Calu3 (cell line): ENCODE measurements around the gene PDE3B. TPM values are rescaled to one million over a fixed set of nuclear protein-coding genes. Genes with fewer than 3 reads are reported as not detected.
"Not testable (repeated sequence)": the region's sequence is repeated elsewhere in the genome, so short reads cannot be mapped to it uniquely, and the experiment has no call there.

Source experiments
- BruUV-seq: library from RNA; stranded (reverse); fragments of 400-500 nt; replicated peaks from 2 replicates; lab custom pipeline; 2021; lab: Mats Ljungman, UMichigan
- CTCF ChIA-PET: fragments of 300-600 bp; sonication (Branson Sonifier 250); formaldehyde crosslinking; loops from one replicate; lab custom pipeline; 2022; ENCODE audit warnings: antibody characterized with exemption; lab: Charles Lee
- DNase-seq: peaks from one replicate; pipeline ENCODE4 v3.0.0; 2022
- H3K27ac Mint-ChIP-seq: one replicate; pipeline ENCODE4 v1.8.0; 2022; ENCODE audit warnings: mixed read lengths; ENCODE audit not compliant: unreplicated experiment
- H3K27me3 Mint-ChIP-seq: one replicate; pipeline ENCODE4 v1.8.0; 2022; ENCODE audit warnings: mixed read lengths; ENCODE audit not compliant: unreplicated experiment
- H3K36me3 Mint-ChIP-seq: one replicate; pipeline ENCODE4 v1.8.0; 2022; ENCODE audit warnings: mild to moderate bottlenecking, moderate library complexity, mixed read lengths; ENCODE audit not compliant: insufficient read depth, unreplicated experiment
- H3K4me1 Mint-ChIP-seq: one replicate; pipeline ENCODE4 v1.8.0; 2022; ENCODE audit warnings: mild to moderate bottlenecking, low read depth, mixed read lengths; ENCODE audit not compliant: unreplicated experiment
- H3K4me3 Mint-ChIP-seq: one replicate; pipeline ENCODE4 v1.8.0; 2022; ENCODE audit warnings: mild to moderate bottlenecking, low read depth, moderate library complexity, mixed read lengths; ENCODE audit not compliant: unreplicated experiment
- H3K9me3 Mint-ChIP-seq: one replicate; pipeline ENCODE4 v1.8.0; 2022; ENCODE audit warnings: low read depth, mixed read lengths; ENCODE audit not compliant: unreplicated experiment
- CTCF ChIP-seq: fragments of 200-600 bp; IDR thresholded peaks from one replicate; pipeline ENCODE4 v1.8.0; 2022; ENCODE audit warnings: antibody characterized with exemption; ENCODE audit not compliant: unreplicated experiment
- intact Hi-C: fragments of 100-400 bp; cut with micrococcal nuclease; formaldehyde crosslinking; loops from one replicate; pipeline ENCODE4 v1.10.0; 2022; ENCODE audit not compliant: unreplicated experiment
- total RNA-seq: library from RNA; stranded (reverse); gene quantifications from 2 replicates; pipeline ENCODE4 v1.2.3, GENCODE V29; 2022

PDE3B gene
- total RNA-seq, 1 experiment from 2014 or later, result 4.5 TPM

GRCh38 chr11:14727215-14727614 lies 83.6 kb downstream of the PDE3B start:
- Mint-ChIP-seq H3K9me3 (no peaks in the 10 kb centered on the region), H3K27ac (no peak overlapping the region), H3K4me3 (no peak overlapping the region), H3K4me1 (no peaks in the 10 kb centered on the region), H3K36me3 (no peaks in the 10 kb centered on the region), H3K27me3 (no peaks in the 10 kb centered on the region)
- CTCF ChIA-PET, result no interaction called here
- DNase-seq, result no peak
- no peak for TF ChIP-seq CTCF
- intact Hi-C loops, result no loop called here
- no TSS peak for BruUV-seq

GRCh38 chr11:14727746-14728145 lies 84.1 kb downstream of the PDE3B start:
- Mint-ChIP-seq H3K4me3 (no peak overlapping the region), H3K4me1 (no peaks in the 10 kb centered on the region), H3K9me3 (no peaks in the 10 kb centered on the region), H3K27me3 (no peaks in the 10 kb centered on the region), H3K27ac (no peak overlapping the region), H3K36me3 (no peaks in the 10 kb centered on the region)
- no TSS peak for BruUV-seq
- intact Hi-C loops, result no loop called here
- DNase-seq, result no peak
- no peak for TF ChIP-seq CTCF
- CTCF ChIA-PET, result no interaction called here

- H3K36me3 Mint-ChIP-seq, H3K27ac Mint-ChIP-seq, CTCF ChIA-PET, BruUV-seq, H3K9me3 Mint-ChIP-seq, H3K27me3 Mint-ChIP-seq, H3K4me3 Mint-ChIP-seq, intact Hi-C loops: not testable (repeated sequence)
- peaks cover 16% of the 10 kb centered on the region for H3K4me1 Mint-ChIP-seq
- DNase-seq, result peak; percentile 5
These were observed 96.9 kb downstream of the PDE3B start for GRCh38 chr11:14740539-14740938.

GRCh38 chr11:14741195-14741594 lies 97.6 kb downstream of the PDE3B start:
- intact Hi-C loops, result no loop called here
- H3K27me3 Mint-ChIP-seq, result no peaks in the 10 kb centered on the region
- H3K4me1 Mint-ChIP-seq, result peaks cover 16% of the 10 kb centered on the region
- no peak for DNase-seq
- no peaks in the 10 kb centered on the region for H3K36me3 Mint-ChIP-seq
- BruUV-seq, result no TSS peak
- no peak for TF ChIP-seq CTCF
- CTCF ChIA-PET, result no interaction called here
- H3K4me3 Mint-ChIP-seq, result no peak overlapping the region
- no peak overlapping the region for H3K27ac Mint-ChIP-seq
- H3K9me3 Mint-ChIP-seq, result no peaks in the 10 kb centered on the region

GRCh38 chr11:14742849-14743559 lies 99.4 kb downstream of the PDE3B start:
- peaks cover 16% of the 10 kb centered on the region for H3K4me1 Mint-ChIP-seq
- intact Hi-C loops, result no loop called here
- H3K4me3 Mint-ChIP-seq, result no peak overlapping the region
- DNase-seq, result no peak
- CTCF ChIA-PET, result no interaction called here
- H3K27me3 Mint-ChIP-seq, result no peaks in the 10 kb centered on the region
- no peak for TF ChIP-seq CTCF
- H3K27ac Mint-ChIP-seq, result no peak overlapping the region
- BruUV-seq, result no TSS peak
- no peaks in the 10 kb centered on the region for H3K9me3 Mint-ChIP-seq
- no peaks in the 10 kb centered on the region for H3K36me3 Mint-ChIP-seq

GRCh38 chr11:14743667-14744066 lies 100.1 kb downstream of the PDE3B start:
- BruUV-seq, H3K27me3 Mint-ChIP-seq, H3K9me3 Mint-ChIP-seq, H3K27ac Mint-ChIP-seq, DNase-seq, intact Hi-C loops, H3K36me3 Mint-ChIP-seq, H3K4me3 Mint-ChIP-seq, CTCF ChIA-PET: not testable (repeated sequence)
- peaks cover 16% of the 10 kb centered on the region for H3K4me1 Mint-ChIP-seq
